Measurements from ENCODE around the gene ANO6.

Gene ANO6

GRCh38 chr12:45423931-45424330 is 208.0 kb downstream of the ANO6 start:
- TF ChIP-seq, protein P1, sequence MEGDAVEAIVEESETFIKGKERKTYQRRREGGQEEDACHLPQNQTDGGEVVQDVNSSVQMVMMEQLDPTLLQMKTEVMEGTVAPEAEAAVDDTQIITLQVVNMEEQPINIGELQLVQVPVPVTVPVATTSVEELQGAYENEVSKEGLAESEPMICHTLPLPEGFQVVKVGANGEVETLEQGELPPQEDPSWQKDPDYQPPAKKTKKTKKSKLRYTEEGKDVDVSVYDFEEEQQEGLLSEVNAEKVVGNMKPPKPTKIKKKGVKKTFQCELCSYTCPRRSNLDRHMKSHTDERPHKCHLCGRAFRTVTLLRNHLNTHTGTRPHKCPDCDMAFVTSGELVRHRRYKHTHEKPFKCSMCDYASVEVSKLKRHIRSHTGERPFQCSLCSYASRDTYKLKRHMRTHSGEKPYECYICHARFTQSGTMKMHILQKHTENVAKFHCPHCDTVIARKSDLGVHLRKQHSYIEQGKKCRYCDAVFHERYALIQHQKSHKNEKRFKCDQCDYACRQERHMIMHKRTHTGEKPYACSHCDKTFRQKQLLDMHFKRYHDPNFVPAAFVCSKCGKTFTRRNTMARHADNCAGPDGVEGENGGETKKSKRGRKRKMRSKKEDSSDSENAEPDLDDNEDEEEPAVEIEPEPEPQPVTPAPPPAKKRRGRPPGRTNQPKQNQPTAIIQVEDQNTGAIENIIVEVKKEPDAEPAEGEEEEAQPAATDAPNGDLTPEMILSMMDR (conservative IDR thresholded peaks at IDR 0.05; ENCODE audit: low read depth, low read length), result no peak
- H3K4me3 ChIP-seq (ENCODE audit: low read length), result no peak overlapping the region
- no peak for DNase-seq (ENCODE audit: low read depth)

GRCh38 chr12:45425426-45425825 is 209.5 kb downstream of the ANO6 start:
- DNase-seq (ENCODE audit: low read depth), result no peak
- TF ChIP-seq, protein P1 (conservative IDR thresholded peaks at IDR 0.05; ENCODE audit: low read depth, low read length), result no peak
- H3K4me3 ChIP-seq (ENCODE audit: low read length), result no peak overlapping the region

DNA sequence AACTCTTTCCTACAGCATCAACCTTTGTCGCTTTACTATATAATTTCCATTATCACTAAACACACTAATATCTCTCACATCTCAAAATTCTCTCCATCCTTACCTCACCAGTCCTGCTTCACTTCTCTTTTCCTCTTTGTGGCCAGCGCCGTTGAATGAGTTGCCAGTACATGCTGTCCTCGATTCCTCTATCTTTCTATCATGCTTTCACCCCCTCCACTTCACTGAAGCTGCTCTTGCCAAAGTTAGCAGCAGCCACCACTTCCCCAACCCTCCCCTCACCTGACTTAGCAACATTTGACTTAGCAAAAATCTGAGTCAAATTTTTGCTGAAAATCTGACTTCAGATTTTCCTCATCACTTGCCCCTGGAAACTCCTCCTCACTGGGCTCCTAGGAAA is 210.4 kb downstream of the ANO6 start:
- TF ChIP-seq, protein P1 (conservative IDR thresholded peaks at IDR 0.05; ENCODE audit: low read depth, low read length), result no peak
- no peak overlapping the region for H3K4me3 ChIP-seq (ENCODE audit: low read length)
- DNase-seq (ENCODE audit: low read depth), result no peak

GRCh38 chr12:45427042-45427441 is 211.1 kb downstream of the ANO6 start:
- TF ChIP-seq, protein P1 (conservative IDR thresholded peaks at IDR 0.05; ENCODE audit: low read depth, low read length), result no peak

GRCh38 chr12:45429831-45430230 is 213.9 kb downstream of the ANO6 start:
- no peak overlapping the region for H3K4me3 ChIP-seq (ENCODE audit: low read length)
- DNase-seq (ENCODE audit: low read depth), result no peak
- TF ChIP-seq, protein P1 (conservative IDR thresholded peaks at IDR 0.05; ENCODE audit: low read depth, low read length), result no peak

More at GRCh38 chr12:45427042-45427441, 211.1 kb downstream of the ANO6 start:
- H3K4me3 ChIP-seq (ENCODE audit: low read length), result no peak overlapping the region
- DNase-seq (ENCODE audit: low read depth), result no peak

DNA sequence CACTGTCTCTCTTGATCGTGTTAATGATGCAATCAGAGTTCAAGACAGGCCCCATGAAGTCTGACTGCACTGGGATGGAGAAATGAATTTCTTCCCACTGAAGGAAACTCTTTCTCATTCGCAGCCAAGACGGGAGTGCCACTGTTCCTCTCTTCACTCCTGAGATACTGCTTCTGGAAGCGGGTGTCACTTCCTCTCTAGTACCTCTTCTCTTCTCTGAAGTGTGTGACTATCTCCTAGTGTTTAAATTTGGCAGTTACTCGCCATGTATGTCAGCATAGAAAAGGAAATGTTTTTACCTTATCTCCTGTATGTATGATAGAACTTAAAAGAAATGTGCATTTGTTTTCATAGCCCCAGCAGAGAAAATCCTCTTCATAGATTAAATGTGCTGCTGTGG is 215.2 kb downstream of the ANO6 start:
- DNase-seq (ENCODE audit: low read depth), result no peak
- H3K4me3 ChIP-seq (ENCODE audit: low read length), result no peak overlapping the region
- TF ChIP-seq, protein P1 (conservative IDR thresholded peaks at IDR 0.05; ENCODE audit: low read depth, low read length), result no peak

GRCh38 chr12:45432710-45433109 is 216.8 kb downstream of the ANO6 start:
- TF ChIP-seq, protein P1 (conservative IDR thresholded peaks at IDR 0.05; ENCODE audit: low read depth, low read length), result no peak
- no peak overlapping the region for H3K4me3 ChIP-seq (ENCODE audit: low read length)

More at GRCh38 chr12:45432710-45433109, 216.8 kb downstream of the ANO6 start:
- DNase-seq (ENCODE audit: low read depth), result no peak
